WTC11 (cell line): ENCODE results near the gene DCTN2. TPM values are rescaled to one million over a fixed set of nuclear protein-coding genes. Genes with fewer than 3 reads are reported as not detected.
"Not testable (repeated sequence)": the region's sequence is repeated elsewhere in the genome, so short reads cannot be mapped to it uniquely, and the experiment has no call there.

Experiments used
- ATAC-seq: fragments of 200-7000 bp; cut with Tn5 transposase; 2 replicates; pipeline ENCODE4 v1.10.0; 2021; ENCODE audit warnings: mild to moderate bottlenecking, moderate library complexity
- CTCF ChIA-PET: fragments of 300-600 bp; sonication (Branson Sonifier 250); formaldehyde crosslinking; loops from one replicate; lab custom pipeline; 2021; ENCODE audit warnings: antibody characterized with exemption; lab: Charles Lee
- POLR2A ChIA-PET: fragments of 350-600 bp; sonication (Branson Sonifier 250); formaldehyde crosslinking; loops from one replicate; lab custom pipeline; 2021; ENCODE audit warnings: antibody characterized with exemption; lab: Charles Lee
- DNase-seq: peaks from one replicate; pipeline ENCODE4 v3.0.0; 2021; ENCODE audit warnings: low spot score
- H3K27ac Mint-ChIP-seq: 2 replicates; pipeline ENCODE4 v1.8.0; 2021; ENCODE audit warnings: mixed read lengths
- H3K27me3 Mint-ChIP-seq: 2 replicates; pipeline ENCODE4 v1.8.0; 2021; ENCODE audit warnings: low read depth, mild to moderate bottlenecking, moderate library complexity, mixed read lengths
- H3K36me3 Mint-ChIP-seq: 2 replicates; pipeline ENCODE4 v1.8.0; 2021; ENCODE audit warnings: mixed read lengths
- H3K4me1 Mint-ChIP-seq: 2 replicates; pipeline ENCODE4 v1.8.0; 2022; ENCODE audit warnings: mixed read lengths
- H3K4me3 Mint-ChIP-seq: 2 replicates; pipeline ENCODE4 v1.8.0; 2021; ENCODE audit warnings: mild to moderate bottlenecking, moderate library complexity, mixed read lengths
- H3K9me3 Mint-ChIP-seq: 2 replicates; pipeline ENCODE4 v1.8.0; 2021; ENCODE audit warnings: mixed read lengths
- ARID4B ChIP-seq: sonication (generic); formaldehyde crosslinking; IDR thresholded peaks from 2 replicates; pipeline ENCODE4 v1.8.0; 2023; ENCODE audit warnings: missing genetic modification reagents, mild to moderate bottlenecking, borderline replicate concordance
- E2F5 ChIP-seq: sonication (generic); formaldehyde crosslinking; IDR thresholded peaks from 2 replicates; pipeline ENCODE4 v1.8.1; 2022; ENCODE audit warnings: mild to moderate bottlenecking, moderate library complexity, missing genetic modification reagents
- IRF2 ChIP-seq: sonication (generic); formaldehyde crosslinking; IDR thresholded peaks from 2 replicates; pipeline ENCODE4 v1.8.0; 2022; ENCODE audit warnings: low read depth, missing genetic modification reagents, borderline replicate concordance
- KAT7 ChIP-seq: sonication (generic); formaldehyde crosslinking; IDR thresholded peaks from 2 replicates; pipeline ENCODE4 v1.8.1; 2023; ENCODE audit warnings: missing genetic modification reagents, mild to moderate bottlenecking, borderline replicate concordance
- NFE2L1 ChIP-seq: sonication (generic); formaldehyde crosslinking; IDR thresholded peaks from 2 replicates; pipeline ENCODE4 v1.8.1; 2023; ENCODE audit warnings: missing genetic modification reagents
- STAT6 ChIP-seq: sonication (generic); formaldehyde crosslinking; conservative IDR thresholded peaks from 2 replicates; pipeline ENCODE4 v1.8.1; 2023; ENCODE audit warnings: mild to moderate bottlenecking, low read depth, missing genetic modification reagents, moderate library complexity
- USF1 ChIP-seq: sonication (generic); formaldehyde crosslinking; IDR thresholded peaks from 2 replicates; pipeline ENCODE4 v1.8.0; 2022; ENCODE audit warnings: mild to moderate bottlenecking, missing genetic modification reagents
- ZNF121 ChIP-seq: sonication (generic); formaldehyde crosslinking; IDR thresholded peaks from 2 replicates; pipeline ENCODE4 v1.8.0; 2023; ENCODE audit warnings: missing genetic modification reagents
- ZNF281 ChIP-seq: sonication (generic); formaldehyde crosslinking; IDR thresholded peaks from 2 replicates; pipeline ENCODE4 v1.8.0; 2023; ENCODE audit warnings: mild to moderate bottlenecking, missing genetic modification reagents
- total RNA-seq: library from RNA; stranded (reverse); gene quantifications from 3 replicates; pipeline ENCODE4 v1.2.3, GENCODE V29; 2021

The DCTN2 gene
- total RNA-seq, 1 experiment from 2014 or later = 93.5 TPM

GRCh38 chr12:57571926-57572762 is 25.2 kb upstream of the DCTN2 start:
- CTCF ChIA-PET = interaction anchor here (3.7 kb wide), 1 partner anchor 11 kb away, joined by 18 read pairs; no protein-coding TSS in a partner anchor
- Mint-ChIP-seq H3K4me1 (no peaks in the 10 kb centered on the region), H3K36me3 (peaks cover 52% of the 10 kb centered on the region), H3K9me3 (no peaks in the 10 kb centered on the region), H3K4me3 (no peak overlapping the region), H3K27ac (no peak overlapping the region), H3K27me3 (no peaks in the 10 kb centered on the region; the same call in 1 of the 2 replicates)
- TF ChIP-seq ZNF281 (no peak), ZNF121 (CRISPR knock-in tag) (no peak), NFE2L1 (CRISPR knock-in tag) (no peak), ARID4B (CRISPR knock-in tag) (no peak), STAT6 (CRISPR knock-in tag) (no peak), IRF2 (CRISPR knock-in tag) (no peak), E2F5 (CRISPR knock-in tag) (no peak), USF1 (CRISPR knock-in tag) (no peak), KAT7 (no peak)
- DNase-seq (no peak), ATAC-seq (no peak)
- POLR2A ChIA-PET = no interaction called here

- not testable (repeated sequence) for ATAC-seq, H3K4me1 Mint-ChIP-seq, DNase-seq, H3K27me3 Mint-ChIP-seq, H3K9me3 Mint-ChIP-seq, H3K27ac Mint-ChIP-seq, H3K4me3 Mint-ChIP-seq
- peaks cover 37% of the 10 kb centered on the region for H3K36me3 Mint-ChIP-seq
- ChIA-PET POLR2A (interaction anchor here (0.6 kb wide), 1 partner anchor 85 kb away, joined by 7 read pairs; no protein-coding TSS in a partner anchor), CTCF (interaction anchor here (1.0 to 3.7 kb wide), 2 partner anchors 13 to 62 kb away, joined by 4 to 18 read pairs; partner anchors contain the start of gene B4GALNT1)
These were observed 23.4 kb upstream of the DCTN2 start for GRCh38 chr12:57570438-57570837.
